HG03135 (cell line): ENCODE results near the gene GNL3.
"Not testable (repeated sequence)": the region's sequence is repeated elsewhere in the genome, so short reads cannot be mapped to it uniquely, and the experiment has no call there.

Experiments used
- ATAC-seq: cut with Tn5 transposase; IDR thresholded peaks from one replicate; pipeline ENCODE4 v1.9.1; 2021; ENCODE audit warnings: mild to moderate bottlenecking, moderate library complexity; ENCODE audit not compliant: unreplicated experiment

The GNL3 gene

GRCh38 chr3:52715714-52716305, 30.0 kb downstream of the GNL3 start:
- ATAC-seq = no peak

- no peak for ATAC-seq
Measured at GRCh38 chr3:52719618-52720017, 33.8 kb downstream of the GNL3 start.

- ATAC-seq = no peak
Measured at GRCh38 chr3:52721002-52721729, 35.3 kb downstream of the GNL3 start.

- no peak for ATAC-seq
Measured at GRCh38 chr3:52721730-52722008, 35.8 kb downstream of the GNL3 start.

GRCh38 chr3:52722491-52722890, 36.7 kb downstream of the GNL3 start:
- ATAC-seq = no peak

- ATAC-seq = no peak
Measured at GRCh38 chr3:52723935-52724334, 38.1 kb downstream of the GNL3 start.

- no peak for ATAC-seq
Measured at GRCh38 chr3:52724511-52724910, 38.7 kb downstream of the GNL3 start.

- not testable (repeated sequence) for ATAC-seq
Measured at GRCh38 chr3:52728753-52729152, 42.9 kb downstream of the GNL3 start.

- no peak for ATAC-seq
Measured at GRCh38 chr3:52730681-52731080, 44.8 kb downstream of the GNL3 start.

GRCh38 chr3:52731590-52731989, 45.8 kb downstream of the GNL3 start:
- no peak for ATAC-seq

GRCh38 chr3:52733256-52733891, 47.5 kb downstream of the GNL3 start:
- no peak for ATAC-seq

GRCh38 chr3:52739730-52740129, 53.9 kb downstream of the GNL3 start:
- no peak for ATAC-seq

- ATAC-seq = no peak
Measured at GRCh38 chr3:52742418-52743041, 56.7 kb downstream of the GNL3 start.

- ATAC-seq = no peak
Measured at GRCh38 chr3:52743152-52743551, 57.3 kb downstream of the GNL3 start.

- no peak for ATAC-seq
Measured at GRCh38 chr3:52743721-52744120, 57.9 kb downstream of the GNL3 start.
